Ramos (cell line): Measurements from ENCODE around the gene TRAF3IP1.
"Not testable (repeated sequence)": the region's sequence is repeated elsewhere in the genome, so short reads cannot be mapped to it uniquely, and the experiment has no call there.

Source experiments
- in situ Hi-C: fragments of 300-500 bp; cut with MboI; formaldehyde crosslinking; loops from one replicate; pipeline ENCODE4 v1.14.3; 2022; ENCODE audit warnings: low sequenced_read_pairs; ENCODE audit not compliant: unreplicated experiment

TRAF3IP1 gene

DNA sequence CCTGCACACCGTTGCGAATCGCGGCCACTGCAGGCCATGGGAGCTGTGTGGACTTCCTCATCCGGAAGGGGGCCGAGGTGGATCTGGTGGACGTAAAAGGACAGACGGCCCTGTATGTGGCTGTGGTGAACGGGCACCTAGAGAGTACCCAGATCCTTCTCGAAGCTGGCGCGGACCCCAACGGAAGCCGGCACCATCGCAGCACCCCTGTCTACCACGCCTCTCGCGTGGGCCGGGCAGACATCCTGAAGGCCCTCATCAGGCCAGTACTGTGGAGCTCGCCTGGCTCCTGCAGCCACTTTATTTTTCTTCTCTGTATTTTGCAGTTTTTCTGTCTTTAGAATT, 115.4 kb downstream of the TRAF3IP1 start:
- in situ Hi-C loops: no loop called here

DNA sequence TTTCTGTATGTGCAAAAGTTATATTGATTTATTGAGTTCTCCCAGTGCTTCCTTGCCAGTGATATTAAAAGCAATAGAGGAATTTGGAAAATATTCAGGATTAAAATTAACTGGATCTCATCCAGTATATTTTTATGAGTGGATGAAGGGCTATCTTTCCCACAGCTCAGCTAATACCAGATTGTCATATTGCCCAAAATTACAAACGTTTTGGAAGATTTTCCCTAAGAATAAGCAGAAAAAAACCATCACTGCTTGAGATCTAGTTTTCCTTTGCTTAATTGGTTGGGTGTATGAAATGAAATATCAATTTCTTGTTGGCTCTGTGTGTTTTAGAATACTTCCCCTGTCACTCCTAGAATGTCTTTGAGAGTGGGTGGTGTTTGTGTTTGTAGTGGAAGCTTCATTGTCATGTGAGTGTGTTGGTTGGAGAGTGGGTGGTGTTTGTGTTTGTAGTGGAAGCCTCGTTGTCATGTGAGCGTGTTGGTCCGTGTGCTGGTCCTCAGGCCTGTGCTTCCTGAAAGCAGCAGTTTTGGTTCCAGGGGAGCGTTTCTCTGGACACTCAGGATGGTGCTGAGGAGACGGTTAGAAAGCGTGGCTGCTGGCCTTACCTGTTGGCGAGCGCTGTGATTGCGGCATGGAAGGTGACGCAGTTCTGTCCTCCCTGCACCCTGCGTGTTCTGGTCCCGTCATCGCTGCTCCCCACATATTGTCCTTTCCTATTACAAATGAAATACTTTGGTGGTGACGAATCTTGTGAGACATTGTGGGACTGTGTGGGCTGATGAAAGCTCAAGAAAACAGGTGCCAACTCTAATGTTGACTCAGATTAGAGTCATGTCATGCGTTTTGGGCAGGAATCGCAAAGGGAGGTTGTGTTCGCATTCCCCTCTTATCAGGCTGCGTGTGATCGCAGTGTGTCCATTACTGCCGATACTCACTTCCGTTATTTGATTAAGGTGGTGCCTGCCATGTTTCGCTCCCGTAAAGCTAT, 118.8 kb downstream of the TRAF3IP1 start:
- in situ Hi-C loops: no loop called here

DNA sequence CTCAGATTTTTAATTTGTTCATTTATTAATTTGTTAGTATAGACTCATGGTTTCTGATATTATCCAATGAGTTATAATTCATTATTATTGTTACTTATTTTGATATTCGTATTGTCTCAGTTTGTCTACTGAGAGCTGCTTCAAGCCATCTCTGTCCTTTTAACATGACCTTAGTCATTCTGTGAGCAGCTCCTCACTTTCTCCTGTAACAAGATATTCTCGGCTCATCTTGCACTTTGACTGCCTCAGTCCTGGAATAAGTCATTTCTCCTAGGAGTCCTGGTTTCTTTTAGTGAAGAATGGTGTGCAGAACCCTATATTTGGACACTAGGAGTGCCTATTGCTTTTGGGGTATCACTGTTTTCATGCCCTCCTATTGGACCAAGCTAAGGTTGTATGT, 119.6 kb downstream of the TRAF3IP1 start:
- in situ Hi-C loops: no loop called here

- in situ Hi-C loops: no loop called here
Observed at GRCh38 chr2:238440331-238440730, 120.0 kb downstream of the TRAF3IP1 start.

DNA sequence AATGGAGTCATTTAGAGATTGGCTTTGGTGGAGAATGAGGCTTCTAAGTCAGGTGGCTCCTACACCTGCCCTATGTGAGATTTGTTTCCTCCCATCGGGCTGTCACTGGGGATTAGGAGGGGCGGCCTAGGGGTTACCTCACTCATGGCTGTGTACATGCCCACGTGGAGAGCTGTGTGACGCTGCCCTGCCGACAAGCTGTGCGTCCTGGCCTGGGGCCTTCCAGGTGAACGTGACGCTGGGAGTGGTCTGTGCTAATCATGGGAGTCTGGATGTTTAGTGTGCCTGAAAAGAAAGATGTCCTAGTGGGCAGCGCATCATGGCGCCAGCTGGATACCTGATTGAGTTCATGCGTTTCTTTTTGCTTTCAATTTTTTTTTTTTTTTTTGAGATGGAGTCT, 120.4 kb downstream of the TRAF3IP1 start:
- in situ Hi-C loops: no loop called here

- in situ Hi-C loops: no loop called here
Observed at GRCh38 chr2:238441262-238442114, 121.2 kb downstream of the TRAF3IP1 start.

- in situ Hi-C loops: not testable (repeated sequence)
Observed at GRCh38 chr2:238442257-238442656, 121.9 kb downstream of the TRAF3IP1 start.

DNA sequence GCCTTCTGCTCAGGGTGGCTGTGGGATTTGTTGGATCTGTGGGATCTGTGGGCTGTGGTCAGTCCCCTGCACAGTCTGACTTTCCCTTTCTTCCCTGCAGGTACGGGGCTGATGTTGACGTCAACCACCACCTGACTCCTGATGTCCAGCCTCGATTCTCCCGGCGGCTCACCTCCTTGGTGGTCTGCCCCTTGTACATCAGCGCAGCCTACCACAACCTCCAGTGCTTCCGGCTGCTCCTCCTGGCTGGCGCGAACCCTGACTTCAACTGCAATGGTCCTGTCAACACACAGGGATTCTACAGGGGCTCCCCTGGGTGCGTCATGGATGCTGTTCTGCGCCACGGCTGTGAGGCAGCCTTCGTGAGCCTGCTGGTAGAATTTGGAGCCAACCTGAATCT, 123.9 kb downstream of the TRAF3IP1 start:
- in situ Hi-C loops: no loop called here

DNA sequence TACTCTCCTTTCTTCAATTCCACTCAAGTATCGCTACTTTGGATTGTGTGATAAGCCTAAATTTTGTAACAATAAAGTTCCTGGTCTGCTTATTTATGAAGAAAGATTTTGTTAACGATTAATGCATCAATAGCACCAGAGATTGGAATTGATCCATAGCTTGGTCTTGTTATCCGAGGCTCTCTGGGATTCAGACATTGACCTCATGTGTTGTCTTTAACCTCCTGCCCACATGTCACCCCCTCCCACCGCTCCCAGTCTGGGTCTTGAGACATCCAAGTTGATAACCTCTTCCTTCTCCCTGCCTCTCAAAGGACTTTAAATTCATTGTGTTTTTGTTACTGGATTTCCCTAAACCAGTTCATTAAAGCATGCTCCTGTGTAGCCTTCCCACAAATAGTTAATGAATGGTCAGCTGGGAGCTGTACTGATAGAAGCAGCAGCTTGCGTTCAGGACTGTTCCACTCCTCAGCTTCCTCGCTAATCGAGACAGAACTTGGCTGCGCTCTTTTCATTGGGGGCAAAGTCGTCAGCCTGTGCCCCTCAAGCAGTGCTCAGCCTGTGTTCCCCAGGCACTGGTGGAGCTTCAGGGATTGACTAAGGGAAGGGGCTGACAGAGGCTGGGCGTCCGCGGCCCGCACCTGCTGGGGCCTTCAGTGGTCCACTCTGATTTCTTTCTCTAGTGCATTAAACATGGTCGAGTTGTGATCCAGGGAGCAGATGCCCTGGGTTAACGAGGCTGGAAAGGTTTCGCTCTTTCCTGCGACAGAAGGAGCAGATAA, 125.3 kb downstream of the TRAF3IP1 start:
- in situ Hi-C loops: no loop called here

DNA sequence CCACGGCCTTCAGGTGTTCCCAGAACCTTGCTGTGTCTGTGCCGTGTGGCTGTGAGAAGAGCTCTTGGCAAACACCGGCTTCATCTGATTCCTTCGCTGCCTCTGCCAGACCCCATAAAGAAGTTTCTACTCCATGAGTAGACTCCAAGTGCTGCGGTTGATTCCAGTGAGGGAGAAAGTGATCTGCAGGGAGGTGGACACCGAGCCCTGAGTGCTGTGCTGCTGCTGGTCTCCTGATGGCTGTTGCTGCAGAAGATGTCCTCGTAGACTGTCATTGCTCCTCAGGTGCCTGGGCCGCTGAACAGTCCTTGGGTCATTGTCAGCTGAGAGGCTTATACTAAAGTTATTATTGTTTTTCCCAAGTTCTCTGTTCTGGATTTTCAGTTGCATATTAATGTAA, 126.1 kb downstream of the TRAF3IP1 start:
- in situ Hi-C loops: no loop called here

- in situ Hi-C loops: no loop called here
Observed at GRCh38 chr2:238448031-238448955, 128.0 kb downstream of the TRAF3IP1 start.

- in situ Hi-C loops: no loop called here
Observed at GRCh38 chr2:238449241-238449640, 128.9 kb downstream of the TRAF3IP1 start.

GRCh38 chr2:238449909-238450417, 129.6 kb downstream of the TRAF3IP1 start:
- in situ Hi-C loops: no loop called here

DNA sequence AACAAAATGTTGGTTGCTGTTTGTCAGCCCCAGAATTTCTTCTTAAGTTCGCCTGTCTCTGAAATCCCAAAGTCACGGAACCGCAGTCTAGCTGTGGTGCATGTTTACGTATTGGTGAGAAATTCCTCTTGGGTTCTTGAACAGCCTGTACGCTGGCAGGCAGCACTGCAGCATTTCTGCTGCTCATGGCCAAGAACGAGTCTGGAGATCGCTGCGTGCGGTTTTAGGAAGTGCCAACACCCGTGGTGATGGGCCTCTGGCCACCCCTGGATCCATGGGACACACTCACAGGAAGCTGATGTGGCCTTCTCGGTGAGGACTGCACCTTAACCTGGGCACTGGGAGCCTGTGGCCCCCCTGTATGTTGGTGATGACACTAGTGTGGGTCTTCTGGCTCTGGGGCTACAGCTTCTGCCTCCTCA, 130.1 kb downstream of the TRAF3IP1 start:
- in situ Hi-C loops: no loop called here
